Fibroblast of skin of right quadriceps (primary cell): ENCODE results near the gene LMNTD2.

ENCODE experiments used
- DNase-seq: peaks from one replicate; pipeline ENCODE4 v3.0.0-alpha.2; 2013

LMNTD2 gene

GRCh38 chr11:508956-509355, 51.6 kb downstream of the LMNTD2 start:
- no peak for DNase-seq

GRCh38 chr11:507727-508515, 52.6 kb downstream of the LMNTD2 start:
- no peak for DNase-seq

GRCh38 chr11:506995-507726, 53.4 kb downstream of the LMNTD2 start, which contains the start of gene RNH1:
TSS of gene RNH1 (minus strand) at chr11:507242. CDS start at chr11:502162, 5,080 bp downstream.
- DNase-seq: peak; percentile 95

DNA sequence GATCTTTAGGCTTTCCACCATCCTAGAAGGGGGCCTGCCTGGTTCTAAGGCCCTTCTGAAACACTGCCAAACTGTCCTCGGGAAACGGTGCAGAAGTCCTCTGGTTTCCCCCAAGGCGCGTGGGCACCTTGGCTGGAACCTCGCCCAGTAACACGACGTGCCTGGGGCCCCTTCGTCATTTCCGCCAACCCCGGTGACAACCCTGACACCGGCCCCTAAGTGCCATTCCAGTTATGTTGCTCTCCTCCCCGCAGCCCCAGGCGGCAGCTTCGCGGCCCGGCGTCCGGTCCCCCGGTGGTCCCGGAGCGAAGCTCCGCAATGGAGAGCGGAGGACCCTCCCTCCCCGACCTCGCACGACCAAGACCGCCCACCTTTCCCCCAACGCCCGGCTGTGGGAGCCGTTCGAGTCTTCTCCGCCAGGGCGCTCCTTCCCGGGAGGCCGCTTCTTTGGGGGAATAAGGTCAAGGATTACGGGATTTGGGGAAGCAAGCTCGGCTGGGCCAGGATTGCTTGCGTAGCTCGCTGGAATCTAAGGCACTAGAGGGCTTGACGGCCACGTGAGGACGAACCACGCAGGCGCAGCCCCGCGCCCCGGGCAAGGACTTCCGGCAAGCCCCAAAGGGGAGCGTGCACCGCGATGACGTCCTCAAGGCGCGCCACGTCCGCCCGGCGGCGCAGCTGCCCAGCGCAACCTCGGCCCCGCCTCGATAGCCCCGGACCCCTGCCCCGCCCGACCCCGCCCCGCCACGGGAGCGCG, 54.1 kb downstream of the LMNTD2 start:
- peak; percentile 97 for DNase-seq

- DNase-seq: no peak
Observed at GRCh38 chr11:504994-505344, 55.6 kb downstream of the LMNTD2 start.
